ENCODE results near the gene RNF214. TPM values are rescaled to one million over a fixed set of nuclear protein-coding genes. Genes with fewer than 3 reads are reported as not detected.
A peak's percentile ranks its signal among the peaks of the same experiment; 100 is the strongest.
"Not testable (repeated sequence)": the region's sequence is repeated elsewhere in the genome, so short reads cannot be mapped to it uniquely, and the experiment has no call there.

The RNF214 gene
- total and polyA plus RNA-seq, 2 donors (not counting 1 experiment from before 2014, with no cell fraction given) = 12.1 to 13.4 TPM

- Histone ChIP-seq H3K27ac (ENCODE audit: insufficient read depth, low read length) (peak overlapping the region; percentile 43), H3K27me3 (ENCODE audit: control insufficient read depth, insufficient read depth, low read length) (no peaks in the 10 kb centered on the region), H3K4me1 (ENCODE audit: control insufficient read depth, extremely low read depth, insufficient read depth, low read length) (peaks cover 35% of the 10 kb centered on the region), H3K79me2 (ENCODE audit: control insufficient read depth, insufficient read depth, low read length) (peaks cover 45% of the 10 kb centered on the region), H3K4me2 (ENCODE audit: extremely low read depth, insufficient read depth, low read length) (no peak overlapping the region), H4K20me1 (ENCODE audit: control insufficient read depth, extremely low read depth, insufficient read depth, low read length) (no peaks in the 10 kb centered on the region), H2AFZ (ENCODE audit: low read length) (no peak overlapping the region), H3K4me3 (replicated peaks in 1 of 4; ENCODE audit: control extremely low read depth in 1 of 4, insufficient read depth in 1 of 4, low read depth in 3 of 4, low read length in 4 of 4) (no peak overlapping the region), H3K9ac (ENCODE audit: insufficient read depth, low read length) (peak overlapping the region; percentile 16), H3K36me3 (ENCODE audit: control insufficient read depth, insufficient read depth, low read length) (peaks cover 20% of the 10 kb centered on the region), H3K9me3 (ENCODE audit: control insufficient read depth, insufficient read depth, low read depth, low read length) (no peaks in the 10 kb centered on the region)
- TF ChIP-seq CTCF (conservative IDR thresholded peaks at IDR 0.05 in 1 of 2, IDR thresholded peaks at IDR 0.05 in 1 of 2; ENCODE audit: low read depth in 1 of 2, low read length in 2 of 2) (no peak), EZH2 (IDR thresholded peaks at IDR 0.05; ENCODE audit: low read length, missing control alignments) (no peak)
- DNase-seq (ENCODE audit: low read depth in 2 of 2) = no peak
Observed at GRCh38 chr11:117204283-117205080, 28.0 kb upstream of the RNF214 start.

- H3K9ac ChIP-seq (ENCODE audit: insufficient read depth, low read length) = no peak overlapping the region
- no peak overlapping the region for H2AFZ ChIP-seq (ENCODE audit: low read length)
- no peak for TF ChIP-seq EZH2 (IDR thresholded peaks at IDR 0.05; ENCODE audit: low read length, missing control alignments)
- no peak for TF ChIP-seq CTCF (conservative IDR thresholded peaks at IDR 0.05 in 1 of 2, IDR thresholded peaks at IDR 0.05 in 1 of 2; ENCODE audit: low read depth in 1 of 2, low read length in 2 of 2)
- peaks cover 20% of the 10 kb centered on the region for H3K36me3 ChIP-seq (ENCODE audit: control insufficient read depth, insufficient read depth, low read length)
- no peak overlapping the region for H3K4me3 ChIP-seq (replicated peaks in 1 of 4; ENCODE audit: control extremely low read depth in 1 of 4, insufficient read depth in 1 of 4, low read depth in 3 of 4, low read length in 4 of 4)
- peaks cover 35% of the 10 kb centered on the region for H3K4me1 ChIP-seq (ENCODE audit: control insufficient read depth, extremely low read depth, insufficient read depth, low read length)
- H3K27me3 ChIP-seq (ENCODE audit: control insufficient read depth, insufficient read depth, low read length) = no peaks in the 10 kb centered on the region
- no peaks in the 10 kb centered on the region for H4K20me1 ChIP-seq (ENCODE audit: control insufficient read depth, extremely low read depth, insufficient read depth, low read length)
- H3K4me2 ChIP-seq (ENCODE audit: extremely low read depth, insufficient read depth, low read length) = no peak overlapping the region
- DNase-seq (ENCODE audit: low read depth in 2 of 2) = no peak
- no peak overlapping the region for H3K27ac ChIP-seq (ENCODE audit: insufficient read depth, low read length)
- peaks cover 37% of the 10 kb centered on the region for H3K79me2 ChIP-seq (ENCODE audit: control insufficient read depth, insufficient read depth, low read length)
- H3K9me3 ChIP-seq (ENCODE audit: control insufficient read depth, insufficient read depth, low read depth, low read length) = no peaks in the 10 kb centered on the region
Observed at GRCh38 chr11:117205211-117205818, 27.2 kb upstream of the RNF214 start.

- H4K20me1 ChIP-seq (ENCODE audit: control insufficient read depth, extremely low read depth, insufficient read depth, low read length); DNase-seq (ENCODE audit: low read depth in 2 of 2); H2AFZ ChIP-seq (ENCODE audit: low read length); H3K9me3 ChIP-seq (ENCODE audit: control insufficient read depth, insufficient read depth, low read depth, low read length); H3K9ac ChIP-seq (ENCODE audit: insufficient read depth, low read length); H3K4me3 ChIP-seq (replicated peaks in 1 of 4; ENCODE audit: control extremely low read depth in 1 of 4, insufficient read depth in 1 of 4, low read depth in 3 of 4, low read length in 4 of 4); H3K27me3 ChIP-seq (ENCODE audit: control insufficient read depth, insufficient read depth, low read length); H3K4me2 ChIP-seq (ENCODE audit: extremely low read depth, insufficient read depth, low read length); H3K27ac ChIP-seq (ENCODE audit: insufficient read depth, low read length): not testable (repeated sequence)
- Histone ChIP-seq H3K4me1 (ENCODE audit: control insufficient read depth, extremely low read depth, insufficient read depth, low read length) (peaks cover 30% of the 10 kb centered on the region), H3K79me2 (ENCODE audit: control insufficient read depth, insufficient read depth, low read length) (peaks cover 29% of the 10 kb centered on the region), H3K36me3 (ENCODE audit: control insufficient read depth, insufficient read depth, low read length) (peaks cover 18% of the 10 kb centered on the region)
Observed at GRCh38 chr11:117206111-117206510, 26.4 kb upstream of the RNF214 start.

GRCh38 chr11:117206859-117207258 is 25.6 kb upstream of the RNF214 start:
- DNase-seq (ENCODE audit: low read depth in 2 of 2); H3K4me2 ChIP-seq (ENCODE audit: extremely low read depth, insufficient read depth, low read length); H3K27me3 ChIP-seq (ENCODE audit: control insufficient read depth, insufficient read depth, low read length); H3K4me3 ChIP-seq (replicated peaks in 1 of 4; ENCODE audit: control extremely low read depth in 1 of 4, insufficient read depth in 1 of 4, low read depth in 3 of 4, low read length in 4 of 4); H4K20me1 ChIP-seq (ENCODE audit: control insufficient read depth, extremely low read depth, insufficient read depth, low read length); H3K27ac ChIP-seq (ENCODE audit: insufficient read depth, low read length); H2AFZ ChIP-seq (ENCODE audit: low read length); H3K9ac ChIP-seq (ENCODE audit: insufficient read depth, low read length); H3K9me3 ChIP-seq (ENCODE audit: control insufficient read depth, insufficient read depth, low read depth, low read length): not testable (repeated sequence)
- Histone ChIP-seq H3K36me3 (ENCODE audit: control insufficient read depth, insufficient read depth, low read length) (peaks cover 16% of the 10 kb centered on the region), H3K4me1 (ENCODE audit: control insufficient read depth, extremely low read depth, insufficient read depth, low read length) (peaks cover 28% of the 10 kb centered on the region), H3K79me2 (ENCODE audit: control insufficient read depth, insufficient read depth, low read length) (peaks cover 21% of the 10 kb centered on the region)

GRCh38 chr11:117207481-117207880 is 25.0 kb upstream of the RNF214 start:
- not testable (repeated sequence) for DNase-seq (ENCODE audit: low read depth in 2 of 2); H3K27me3 ChIP-seq (ENCODE audit: control insufficient read depth, insufficient read depth, low read length)
- H3K36me3 ChIP-seq (ENCODE audit: control insufficient read depth, insufficient read depth, low read length) = peaks cover 16% of the 10 kb centered on the region

More at GRCh38 chr11:117207481-117207880, 25.0 kb upstream of the RNF214 start:
- H3K4me3 ChIP-seq (replicated peaks in 1 of 4; ENCODE audit: control extremely low read depth in 1 of 4, insufficient read depth in 1 of 4, low read depth in 3 of 4, low read length in 4 of 4); H3K9ac ChIP-seq (ENCODE audit: insufficient read depth, low read length); H3K4me2 ChIP-seq (ENCODE audit: extremely low read depth, insufficient read depth, low read length); H3K9me3 ChIP-seq (ENCODE audit: control insufficient read depth, insufficient read depth, low read depth, low read length); H3K27ac ChIP-seq (ENCODE audit: insufficient read depth, low read length); H4K20me1 ChIP-seq (ENCODE audit: control insufficient read depth, extremely low read depth, insufficient read depth, low read length); H2AFZ ChIP-seq (ENCODE audit: low read length): not testable (repeated sequence)
- Histone ChIP-seq H3K4me1 (ENCODE audit: control insufficient read depth, extremely low read depth, insufficient read depth, low read length) (peaks cover 22% of the 10 kb centered on the region), H3K79me2 (ENCODE audit: control insufficient read depth, insufficient read depth, low read length) (peaks cover 15% of the 10 kb centered on the region)
